ENCODE data around the gene NEURL1B.

Gene NEURL1B

GRCh38 chr5:172686539-172687390, 45.7 kb downstream of the NEURL1B start:
- no peak for DNase-seq (ENCODE audit: low read depth)
- no peak overlapping the region for H3K4me3 ChIP-seq (ENCODE audit: low read length)
- TF ChIP-seq CTCF (conservative IDR thresholded peaks at IDR 0.05; ENCODE audit: low read length) = no peak

GRCh38 chr5:172687940-172688339, 46.9 kb downstream of the NEURL1B start:
- TF ChIP-seq CTCF (conservative IDR thresholded peaks at IDR 0.05; ENCODE audit: low read length) = no peak
- H3K4me3 ChIP-seq (ENCODE audit: low read length) = no peak overlapping the region
- DNase-seq (ENCODE audit: low read depth) = no peak

- DNase-seq (ENCODE audit: low read depth) = no peak
- TF ChIP-seq CTCF (conservative IDR thresholded peaks at IDR 0.05; ENCODE audit: low read length) = no peak
- no peak overlapping the region for H3K4me3 ChIP-seq (ENCODE audit: low read length)
These were observed 47.5 kb downstream of the NEURL1B start for GRCh38 chr5:172688349-172689217.

GRCh38 chr5:172689218-172689572, 48.1 kb downstream of the NEURL1B start:
- no peak overlapping the region for H3K4me3 ChIP-seq (ENCODE audit: low read length)
- no peak for TF ChIP-seq CTCF (conservative IDR thresholded peaks at IDR 0.05; ENCODE audit: low read length)
- no peak for DNase-seq (ENCODE audit: low read depth)

GRCh38 chr5:172689801-172690200, 48.7 kb downstream of the NEURL1B start:
- H3K4me3 ChIP-seq (ENCODE audit: low read length) = no peak overlapping the region
- TF ChIP-seq CTCF (conservative IDR thresholded peaks at IDR 0.05; ENCODE audit: low read length) = no peak
- no peak for DNase-seq (ENCODE audit: low read depth)

- DNase-seq (ENCODE audit: low read depth) = no peak
- no peak overlapping the region for H3K4me3 ChIP-seq (ENCODE audit: low read length)
- no peak for TF ChIP-seq CTCF (conservative IDR thresholded peaks at IDR 0.05; ENCODE audit: low read length)
These were observed 49.4 kb downstream of the NEURL1B start for GRCh38 chr5:172690258-172691075.
